H1 (cell line): Measurements from ENCODE around the gene ZFP36L1. TPM values are rescaled to one million over a fixed set of nuclear protein-coding genes. Genes with fewer than 3 reads are reported as not detected.

ENCODE experiments used
- CTCF ChIA-PET: fragments of 300-600 bp; sonication (Branson Sonifier 250); formaldehyde crosslinking; loops from one replicate; lab custom pipeline; 2021; ENCODE audit not compliant: partially characterized antibody; lab: Charles Lee
- POLR2A ChIA-PET: fragments of 300-600 bp; sonication (Branson Sonifier 250); formaldehyde crosslinking; loops from one replicate; lab custom pipeline; 2021; ENCODE audit warnings: inconsistent platforms; ENCODE audit not compliant: partially characterized antibody; lab: Charles Lee
- DNase-seq, 2 experiments: peaks; one replicate each; pipeline versions ENCODE4 v3.0.0 to v3.0.0-alpha.2; 2010 to 2022; ENCODE audit warnings: low spot score in 2 of 2, low read depth in 1 of 2, mixed read lengths in 1 of 2
- FAIRE-seq: peaks from 2 replicates; lab custom pipeline; 2011; peaks lifted over from hg19 to GRCh38; lab: Jason Lieb, UNC
- H2AFZ ChIP-seq: 2 replicates; pipeline ENCODE4 v1.8.1; 2012; ENCODE audit warnings: low read length, inconsistent platforms
- H2AK5ac ChIP-seq: 2 replicates; pipeline ENCODE4 v1.6.1; 2013; ENCODE audit warnings: low read depth, low read length
- H2BK120ac ChIP-seq: replicated peaks from 2 replicates; pipeline ENCODE3; 2013; ENCODE audit warnings: low read depth, low read length, inconsistent platforms
- H2BK12ac ChIP-seq: 2 replicates; pipeline ENCODE4 v1.6.1; 2013; ENCODE audit warnings: low read depth, low read length
- H2BK15ac ChIP-seq: 2 replicates; pipeline ENCODE4 v1.6.1; 2013; ENCODE audit warnings: low read length
- H2BK20ac ChIP-seq: 2 replicates; pipeline ENCODE4 v1.6.1; 2013; ENCODE audit warnings: low read length
- H2BK5ac ChIP-seq: 2 replicates; pipeline ENCODE4 v1.6.1; 2013; ENCODE audit warnings: low read depth, low read length
- H3K14ac ChIP-seq: 2 replicates; pipeline ENCODE4 v1.6.1; 2013; ENCODE audit warnings: inconsistent platforms; ENCODE audit not compliant: insufficient read length
- H3K18ac ChIP-seq: 2 replicates; pipeline ENCODE4 v1.6.1; 2013; ENCODE audit warnings: low read length; ENCODE audit errors: extremely low read depth
- H3K23ac ChIP-seq: 2 replicates; pipeline ENCODE4 v1.6.1; 2013; ENCODE audit warnings: inconsistent platforms; ENCODE audit not compliant: insufficient read length
- H3K23me2 ChIP-seq: 2 replicates; pipeline ENCODE4 v1.6.1; 2013; ENCODE audit warnings: low read depth, low read length
- H3K27ac ChIP-seq: 2 replicates; pipeline ENCODE4 v1.6.1; 2011; ENCODE audit warnings: low read depth, low read length, inconsistent platforms
- H3K27me3 ChIP-seq, 4 experiments: replicated peaks in 1 of 4; 1 replicate in 1 of 4; 2 replicates in 3 of 4; pipeline versions ENCODE4 v1.6.1 to v1.8.1; 2011 to 2013; ENCODE audit warnings: low read length in 3 of 4, mild to moderate bottlenecking in 3 of 4, inconsistent platforms in 2 of 4, mixed read lengths in 2 of 4, moderate library complexity in 1 of 4; ENCODE audit not compliant: control insufficient read depth in 3 of 4, insufficient read depth in 3 of 4; ENCODE audit errors: extremely low read depth in 1 of 4
- H3K36me3 ChIP-seq, 4 experiments: 2 replicates each; pipeline versions ENCODE4 v1.6.1 to v1.8.1; 2011 to 2013; ENCODE audit warnings: mild to moderate bottlenecking in 4 of 4, low read length in 3 of 4, moderate library complexity in 2 of 4, control low read depth in 1 of 4, inconsistent platforms in 1 of 4; ENCODE audit not compliant: insufficient read depth in 4 of 4, control insufficient read depth in 2 of 4
- H3K4ac ChIP-seq: replicated peaks from 2 replicates; pipeline ENCODE3; 2013; ENCODE audit warnings: low read length, low read depth, mixed read lengths, inconsistent platforms; ENCODE audit not compliant: insufficient read length
- H3K4me1 ChIP-seq, 4 experiments: replicated peaks in 1 of 4; 1 replicate in 1 of 4; 2 replicates in 3 of 4; pipeline versions ENCODE4 v1.6.1 to v1.8.1; 2011 to 2013; ENCODE audit warnings: low read length in 3 of 4, inconsistent platforms in 2 of 4, mixed read lengths in 1 of 4; ENCODE audit not compliant: insufficient read depth in 4 of 4, control insufficient read depth in 3 of 4
- H3K4me2 ChIP-seq, 2 experiments: 2 replicates each; pipeline versions ENCODE4 v1.6.1 to v1.8.1; 2011 to 2013; ENCODE audit warnings: low read depth in 2 of 2, low read length in 2 of 2, control low read depth in 1 of 2, inconsistent platforms in 1 of 2, mild to moderate bottlenecking in 1 of 2; ENCODE audit not compliant: insufficient read depth in 1 of 2
- H3K4me3 ChIP-seq, 4 experiments: fragments of 200-600, 300-600 bp in 1 of 4; sonication (generic), shearing (Covaris generic), sonication (Bioruptor Twin) in 1 of 4; 2 replicates each; pipeline versions ENCODE4 v1.5.1 to v1.8.1; 2011 to 2016; ENCODE audit warnings: low read length in 4 of 4, low read depth in 3 of 4, control low read depth in 2 of 4, inconsistent platforms in 2 of 4, mild to moderate bottlenecking in 2 of 4, mixed read lengths in 1 of 4, moderate library complexity in 1 of 4; ENCODE audit not compliant: insufficient read depth in 2 of 4; ENCODE audit errors: extremely low read depth in 1 of 4
- H3K56ac ChIP-seq: replicated peaks from 2 replicates; pipeline ENCODE3; 2013; ENCODE audit warnings: low read depth, mild to moderate bottlenecking, mixed read lengths, low read length, inconsistent platforms; ENCODE audit not compliant: insufficient read length
- H3K79me1 ChIP-seq: 2 replicates; pipeline ENCODE4 v1.6.1; 2013; ENCODE audit warnings: low read depth, low read length, control low read depth
- H3K79me2 ChIP-seq, 2 experiments: 2 replicates each; pipeline versions ENCODE4 v1.6.1 to v1.8.1; 2012 to 2013; ENCODE audit warnings: low read length in 2 of 2, mild to moderate bottlenecking in 2 of 2, inconsistent platforms in 1 of 2; ENCODE audit not compliant: insufficient read depth in 2 of 2, control insufficient read depth in 1 of 2
- H3K9ac ChIP-seq, 4 experiments: replicated peaks in 1 of 4; 1 replicate in 1 of 4; 2 replicates in 3 of 4; pipeline versions ENCODE4 v1.6.1 to v1.8.1; 2011 to 2013; ENCODE audit warnings: low read depth in 3 of 4, low read length in 3 of 4, control low read depth in 2 of 4, mild to moderate bottlenecking in 2 of 4, moderate library complexity in 2 of 4, inconsistent platforms in 1 of 4; ENCODE audit errors: extremely low read depth in 1 of 4
- H3K9me3 ChIP-seq, 2 experiments: 2 replicates each; pipeline versions ENCODE4 v1.6.1 to v1.8.1; 2012 to 2013; ENCODE audit warnings: mild to moderate bottlenecking in 2 of 2, moderate library complexity in 2 of 2, control low read depth in 1 of 2, inconsistent platforms in 1 of 2, low read depth in 1 of 2, low read length in 1 of 2, mixed read lengths in 1 of 2; ENCODE audit not compliant: insufficient read depth in 2 of 2
- H4K20me1 ChIP-seq, 2 experiments: replicated peaks in 1 of 2; 2 replicates each; pipeline versions ENCODE3 to v1.8.1; 2011 to 2013; ENCODE audit warnings: inconsistent platforms in 2 of 2, low read length in 2 of 2, mild to moderate bottlenecking in 1 of 2; ENCODE audit not compliant: insufficient read depth in 2 of 2, control insufficient read depth in 1 of 2
- H4K5ac ChIP-seq: 2 replicates; pipeline ENCODE4 v1.6.1; 2013; ENCODE audit warnings: low read length, low read depth, mixed read lengths, inconsistent platforms; ENCODE audit not compliant: insufficient read length
- H4K8ac ChIP-seq: 2 replicates; pipeline ENCODE4 v1.8.0; 2013; ENCODE audit warnings: mild to moderate bottlenecking, moderate library complexity, low read length, inconsistent platforms; ENCODE audit not compliant: insufficient read depth; ENCODE audit errors: extremely low read depth
- H4K91ac ChIP-seq: replicated peaks from 2 replicates; pipeline ENCODE3; 2013; ENCODE audit warnings: low read length, mixed read lengths, inconsistent platforms; ENCODE audit not compliant: insufficient read length
- ASH2L ChIP-seq: fragments of 200-600, 300-600 bp; sonication (generic); IDR thresholded peaks from one replicate; pipeline ENCODE4 v1.7.1; 2017; ENCODE audit warnings: low read length
- POLR2AphosphoS5 ChIP-seq: IDR thresholded peaks from 2 replicates; pipeline ENCODE4 v1.6.1; 2011; ENCODE audit warnings: low read depth, low read length
- TBP ChIP-seq: IDR thresholded peaks from 2 replicates; pipeline ENCODE4 v1.6.1; 2011; ENCODE audit warnings: low read depth, low read length, improper control_type of control experiment
- WGBS, 2 experiments: shearing (Covaris generic) in 1 of 2; methylation state at CpG; one replicate each; pipeline versions ENCODE4 v1.1.6 to v1.1.7; 2013 to 2015; ENCODE audit warnings: low lambda C conversion rate in 2 of 2, mixed read lengths in 2 of 2, inconsistent platforms in 1 of 2, low coverage in 1 of 2, missing lambda C conversion rate in 1 of 2; ENCODE audit not compliant: insufficient replicate concordance in 2 of 2, insufficient coverage in 1 of 2, insufficient read length in 1 of 2; ENCODE audit errors: extremely low coverage in 1 of 2, missing lambda C conversion rate in 1 of 2; 5-methylcytosine and 5-hydroxymethylcytosine counted together
- polyA plus RNA-seq, 7 experiments: library from polyadenylated mRNA; depleted of rRNA in 3 of 7; stranded (reverse) in 5 of 7; unstranded in 2 of 7; fragments of >200 nt in 5 of 7; fragments of 200-250 nt in 2 of 7; gene quantifications; 1 replicate in 5 of 7; 2 replicates in 1 of 7; 4 replicates in 1 of 7; pipeline versions ENCODE4 v1.2.1 to v1.2.3, GENCODE V29; 2011 to 2013; ENCODE audit warnings: missing spikeins in 2 of 7, mixed read lengths in 2 of 7
- total RNA-seq: library from RNA; stranded (reverse); fragmentation: NEBNext Ultra II Directional; extraction: Animal tissue kit (Norgen Biotek cat#: 25700); gene quantifications from 2 replicates; pipeline ENCODE4 v1.2.1, GENCODE V29; 2021
- TF ChIP-seq, protein P1 (sequence below): IDR thresholded peaks from 2 replicates; pipeline ENCODE4 v1.6.1; 2012; ENCODE audit warnings: inconsistent platforms

Gene ZFP36L1
- total and polyA plus RNA-seq, 2 of the 8 experiments (the other 6 are each of a cell fraction or from before 2014, with no cell fraction given) = 80.4 to 132 TPM

- Histone ChIP-seq H3K4me3 (peak overlapping the region in 1 of 4 experiments; percentile 10; a peak in 1 of 8 replicates), H3K27ac (no peak overlapping the region), H3K4me1 (peaks cover 6 to 31% (median 21%) of the 10 kb centered on the region in 4 experiments), H3K36me3 (no peaks in the 10 kb centered on the region), H3K79me2 (peaks cover 0 to 7% of the 10 kb centered on the region in 2 experiments; a peak in 1 of 4 replicates), H3K4me2 (peak overlapping the region; percentile 0 to 24; a peak in 2 of 4 replicates), H4K20me1 (no peaks in the 10 kb centered on the region), H2BK5ac (peak overlapping the region; percentile 90; the same call in 1 of the 2 replicates), H3K79me1 (no peaks in the 10 kb centered on the region), H3K56ac (no peak overlapping the region), H4K5ac (peak overlapping the region; percentile 51), H3K18ac (peak overlapping the region; percentile 64; the same call in 1 of the 2 replicates), H3K4ac (peak overlapping the region; percentile 73), H3K23ac (no peak overlapping the region), H3K9me3 (no peaks in the 10 kb centered on the region), H2AFZ (no peak overlapping the region), H2BK15ac (peak overlapping the region; percentile 48), H3K9ac (peak overlapping the region in 1 of 4 experiments; percentile 13; a peak in 1 of 7 replicates), H2BK20ac (peak overlapping the region; percentile 62; the same call in 1 of the 2 replicates), H3K27me3 (peaks cover 0 to 3% (median 2%) of the 10 kb centered on the region in 4 experiments; a peak in 2 of 7 replicates), H3K14ac (no peak overlapping the region), H2BK120ac (peak overlapping the region; percentile 39), H4K8ac (no peak overlapping the region), H2AK5ac (no peak overlapping the region), H3K23me2 (no peaks in the 10 kb centered on the region; the same call in 1 of the 2 replicates), H2BK12ac (peak overlapping the region; percentile 86; the same call in 1 of the 2 replicates), H4K91ac (peak overlapping the region; percentile 86)
- DNase-seq = no peak
- WGBS, 2 experiments = 60% methylated on average over 2 of the region's 2 CpGs; no CpG with 5 or more reads in 1 of the 2 experiments
- TF ChIP-seq POLR2AphosphoS5 (no peak), ASH2L (peak; percentile 34), TBP (no peak)
- TF ChIP-seq, protein P1, sequence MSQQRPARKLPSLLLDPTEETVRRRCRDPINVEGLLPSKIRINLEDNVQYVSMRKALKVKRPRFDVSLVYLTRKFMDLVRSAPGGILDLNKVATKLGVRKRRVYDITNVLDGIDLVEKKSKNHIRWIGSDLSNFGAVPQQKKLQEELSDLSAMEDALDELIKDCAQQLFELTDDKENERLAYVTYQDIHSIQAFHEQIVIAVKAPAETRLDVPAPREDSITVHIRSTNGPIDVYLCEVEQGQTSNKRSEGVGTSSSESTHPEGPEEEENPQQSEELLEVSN = no peak
- ChIA-PET CTCF (interaction anchor here (0.6 to 7.2 kb wide), 14 partner anchors 10 to 877 kb away, joined by 3 to 76 read pairs (median 5); no protein-coding TSS in a partner anchor), POLR2A (interaction anchor here (0.8 to 9.9 kb wide), 4 partner anchors 7 to 24 kb away, joined by 3 to 222 read pairs (median 40); partner anchors contain the start of gene ZFP36L1)
- FAIRE-seq = no peak
Observed at GRCh38 chr14:68814238-68814538, 21.3 kb upstream of the ZFP36L1 start.
